Measurements from ENCODE around the gene HOXA9. TPM values are rescaled to one million over a fixed set of nuclear protein-coding genes. Genes with fewer than 3 reads are reported as not detected.

HOXA9 gene
- total RNA-seq, 2 experiments from 2014 or later: not detected

DNA sequence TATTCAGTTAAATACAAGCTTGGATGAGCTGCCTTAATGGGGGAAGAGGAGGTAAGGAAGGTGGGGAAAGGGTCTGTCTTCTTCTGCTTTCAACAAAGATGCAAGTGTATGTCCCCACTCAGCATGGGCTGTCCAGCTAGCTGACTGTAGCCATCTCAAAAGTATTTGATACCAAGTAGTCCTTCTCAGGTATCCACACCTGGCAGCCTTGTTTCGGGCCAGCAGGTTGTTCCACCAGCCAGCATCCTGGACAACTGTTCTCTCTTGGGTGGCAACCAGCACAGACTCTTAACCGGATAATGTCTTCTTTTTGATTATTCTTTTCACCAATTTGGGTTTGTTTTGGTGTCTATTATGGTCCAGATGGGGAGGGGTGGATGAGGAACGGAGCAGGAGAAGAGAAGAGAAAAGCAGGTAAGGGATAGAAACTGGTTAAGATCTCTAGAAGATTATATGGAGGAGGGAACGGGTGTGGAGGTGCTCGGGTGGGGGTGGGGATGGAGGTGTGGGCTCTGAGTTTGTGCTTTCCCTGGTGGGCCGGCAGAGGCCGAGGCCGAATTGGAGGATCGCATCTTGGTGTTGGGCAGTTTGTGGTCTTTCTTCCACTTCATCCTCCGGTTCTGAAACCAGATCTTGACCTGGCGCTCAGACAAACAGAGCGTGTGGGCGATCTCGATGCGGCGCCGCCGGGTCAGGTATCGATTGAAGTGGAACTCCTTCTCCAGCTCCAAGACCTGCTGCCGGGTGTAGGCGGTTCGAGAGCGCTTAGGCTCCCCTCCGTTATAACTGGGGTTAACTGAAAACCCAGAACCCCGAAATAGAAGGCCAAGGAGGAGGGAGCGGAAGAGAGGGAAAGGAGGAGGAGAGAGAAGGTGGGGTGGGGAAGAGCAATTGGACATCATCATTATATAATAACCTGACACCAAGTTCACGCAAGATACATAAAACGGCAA lies 36.3 kb downstream of the HOXA9 start:
- no peaks in the 10 kb centered on the region for H3K36me3 ChIP-seq (ENCODE audit: insufficient read depth, low read length)
- ChIA-PET CTCF (ENCODE audit: unreplicated experiment) (interaction anchor here (0.9 kb wide), 1 partner anchor 32 kb away, joined by 3 read pairs; no protein-coding TSS in a partner anchor), POLR2A (interaction anchor here (1.6 kb wide), 1 partner anchor 21 kb away, joined by 4 read pairs; no protein-coding TSS in a partner anchor)
- H3K4me3 ChIP-seq (ENCODE audit: low read depth, low read length, poor library complexity, severe bottlenecking): no peak overlapping the region
- no peak for DNase-seq (ENCODE audit: low spot score)
- H4K20me1 ChIP-seq (ENCODE audit: insufficient read depth, low read length): no peaks in the 10 kb centered on the region; the same call in 1 of the 2 replicates
- H3K4me1 ChIP-seq (ENCODE audit: insufficient read depth, low read length, poor library complexity, severe bottlenecking): peaks cover 4% of the 10 kb centered on the region
- H3K4me2 ChIP-seq (ENCODE audit: low read length): no peak overlapping the region
- no peaks in the 10 kb centered on the region for H3K9me2 ChIP-seq (ENCODE audit: insufficient read depth, low read length)
- no TSS peak for BruUV-seq (replicated peaks)
- no peak overlapping the region for H2AFZ ChIP-seq (ENCODE audit: low read length)
- H3K79me2 ChIP-seq (ENCODE audit: insufficient read depth, low read depth, low read length): no peaks in the 10 kb centered on the region
- intact Hi-C loops (cut with micrococcal nuclease; ENCODE audit: unreplicated experiment): no loop called here
- no peak overlapping the region for H3K27ac ChIP-seq (ENCODE audit: low read depth, low read length, poor library complexity, severe bottlenecking)
- TF ChIP-seq, protein P1, sequence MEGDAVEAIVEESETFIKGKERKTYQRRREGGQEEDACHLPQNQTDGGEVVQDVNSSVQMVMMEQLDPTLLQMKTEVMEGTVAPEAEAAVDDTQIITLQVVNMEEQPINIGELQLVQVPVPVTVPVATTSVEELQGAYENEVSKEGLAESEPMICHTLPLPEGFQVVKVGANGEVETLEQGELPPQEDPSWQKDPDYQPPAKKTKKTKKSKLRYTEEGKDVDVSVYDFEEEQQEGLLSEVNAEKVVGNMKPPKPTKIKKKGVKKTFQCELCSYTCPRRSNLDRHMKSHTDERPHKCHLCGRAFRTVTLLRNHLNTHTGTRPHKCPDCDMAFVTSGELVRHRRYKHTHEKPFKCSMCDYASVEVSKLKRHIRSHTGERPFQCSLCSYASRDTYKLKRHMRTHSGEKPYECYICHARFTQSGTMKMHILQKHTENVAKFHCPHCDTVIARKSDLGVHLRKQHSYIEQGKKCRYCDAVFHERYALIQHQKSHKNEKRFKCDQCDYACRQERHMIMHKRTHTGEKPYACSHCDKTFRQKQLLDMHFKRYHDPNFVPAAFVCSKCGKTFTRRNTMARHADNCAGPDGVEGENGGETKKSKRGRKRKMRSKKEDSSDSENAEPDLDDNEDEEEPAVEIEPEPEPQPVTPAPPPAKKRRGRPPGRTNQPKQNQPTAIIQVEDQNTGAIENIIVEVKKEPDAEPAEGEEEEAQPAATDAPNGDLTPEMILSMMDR (conservative IDR thresholded peaks at IDR 0.05; ENCODE audit: low read length): no peak
- no peak for TF ChIP-seq EZH2phosphoT487 (IDR thresholded peaks at IDR 0.05; ENCODE audit: borderline replicate concordance, low read depth, low read length)
- no peaks in the 10 kb centered on the region for H3K9me3 ChIP-seq (ENCODE audit: low read length)

DNA sequence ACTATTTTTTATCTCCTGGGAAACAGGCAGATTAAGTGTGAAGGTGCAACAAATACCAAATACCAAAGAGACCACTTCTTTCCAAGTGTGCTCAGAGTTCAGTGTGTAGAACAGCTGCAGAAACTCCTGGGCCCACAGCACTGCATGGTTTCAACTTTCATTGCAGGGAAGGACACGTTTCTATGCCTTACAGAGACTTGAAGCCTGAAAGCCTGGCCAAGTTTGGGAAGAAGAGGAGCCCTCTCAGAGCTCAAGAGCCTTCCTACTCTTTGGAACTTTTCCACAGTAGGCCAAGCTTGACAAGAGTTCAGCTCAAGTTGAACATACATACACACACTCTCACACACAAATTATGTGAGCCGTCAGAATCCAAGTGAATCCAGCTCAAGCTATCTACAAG lies 37.3 kb downstream of the HOXA9 start:
- CTCF ChIA-PET (ENCODE audit: unreplicated experiment): interaction anchor here (0.9 kb wide), 1 partner anchor 31 kb away, joined by 3 read pairs; no protein-coding TSS in a partner anchor

More for the DNA sequence above, 37.3 kb downstream of the HOXA9 start:
- H3K9me2 ChIP-seq (ENCODE audit: insufficient read depth, low read length): no peaks in the 10 kb centered on the region
- H2AFZ ChIP-seq (ENCODE audit: low read length): no peak overlapping the region
- no peaks in the 10 kb centered on the region; the same call in 1 of the 2 replicates for H4K20me1 ChIP-seq (ENCODE audit: insufficient read depth, low read length)
- POLR2A ChIA-PET: interaction anchor here (0.6 to 1.6 kb wide), 2 partner anchors 22 to 239 kb away, joined by 3 to 4 read pairs; no protein-coding TSS in a partner anchor
- BruUV-seq (replicated peaks): no TSS peak
- no peaks in the 10 kb centered on the region for H3K79me2 ChIP-seq (ENCODE audit: insufficient read depth, low read depth, low read length)
- intact Hi-C loops (cut with micrococcal nuclease; ENCODE audit: unreplicated experiment): no loop called here
- H3K4me1 ChIP-seq (ENCODE audit: insufficient read depth, low read length, poor library complexity, severe bottlenecking): peaks cover 4% of the 10 kb centered on the region
- no peak overlapping the region for H3K27ac ChIP-seq (ENCODE audit: low read depth, low read length, poor library complexity, severe bottlenecking)
- TF ChIP-seq, protein P1 (conservative IDR thresholded peaks at IDR 0.05; ENCODE audit: low read length): no peak
- no peak for TF ChIP-seq EZH2phosphoT487 (IDR thresholded peaks at IDR 0.05; ENCODE audit: borderline replicate concordance, low read depth, low read length)
- H3K9me3 ChIP-seq (ENCODE audit: low read length): no peaks in the 10 kb centered on the region
- H3K4me3 ChIP-seq (ENCODE audit: low read depth, low read length, poor library complexity, severe bottlenecking): no peak overlapping the region
- no peak overlapping the region for H3K4me2 ChIP-seq (ENCODE audit: low read length)
- H3K36me3 ChIP-seq (ENCODE audit: insufficient read depth, low read length): no peaks in the 10 kb centered on the region
- no peak for DNase-seq (ENCODE audit: low spot score)

Measured in OCI-LY7 (cell line).